CMK (cell line): ENCODE data around the gene PHOSPHO1.

ENCODE experiments used
- DNase-seq: peaks from one replicate; pipeline ENCODE4 v3.0.0-alpha.2; 2010; ENCODE audit warnings: low read depth

The PHOSPHO1 gene

DNA sequence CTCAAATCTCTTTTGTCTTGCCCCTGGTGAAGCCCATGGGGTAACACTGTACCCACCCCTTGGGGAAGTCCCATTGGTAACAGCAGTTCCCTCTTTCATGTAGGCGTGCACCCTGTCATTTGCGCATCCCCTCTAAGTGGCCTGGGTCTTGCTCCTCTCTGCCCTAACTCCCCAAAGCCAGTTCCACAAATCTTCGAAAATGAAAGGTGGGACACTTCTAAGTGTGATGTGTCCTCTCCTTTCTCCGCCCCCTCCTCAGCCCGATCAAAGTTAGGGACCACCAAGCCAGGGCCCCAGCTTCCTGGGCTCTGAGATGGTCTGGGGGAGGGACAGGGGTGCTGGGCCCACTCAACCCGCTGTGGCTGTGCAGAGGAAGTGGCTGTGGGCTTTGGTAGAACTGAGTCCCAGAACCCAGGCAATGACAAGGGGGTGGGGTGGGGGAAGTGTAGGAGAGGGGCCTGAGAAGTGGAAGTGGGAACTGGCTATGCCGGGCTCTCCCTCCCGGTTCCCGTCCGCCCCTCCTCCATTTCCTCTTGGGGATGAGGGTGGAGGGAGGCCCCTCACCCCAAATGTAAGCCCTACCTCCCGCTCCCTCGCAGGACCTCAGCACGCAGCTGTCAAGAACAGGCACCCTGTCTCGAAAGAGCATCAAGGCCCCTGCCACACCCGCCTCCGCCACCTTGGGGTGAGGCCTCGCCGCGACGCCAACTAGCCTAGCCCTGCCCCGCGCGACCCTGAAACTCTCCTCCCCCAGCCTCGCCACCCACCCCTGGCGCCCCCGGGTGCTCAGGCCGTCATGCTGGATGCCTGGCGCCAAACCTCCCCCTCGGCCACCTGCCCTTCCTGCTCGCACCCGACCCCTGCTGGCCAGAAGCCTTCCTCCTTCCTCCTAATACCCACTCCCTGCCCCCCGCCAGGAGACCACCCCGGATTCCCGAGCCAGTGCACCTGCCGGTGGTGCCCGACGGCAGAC lies 11.4 kb downstream of the PHOSPHO1 start:
- DNase-seq, result no peak

DNA sequence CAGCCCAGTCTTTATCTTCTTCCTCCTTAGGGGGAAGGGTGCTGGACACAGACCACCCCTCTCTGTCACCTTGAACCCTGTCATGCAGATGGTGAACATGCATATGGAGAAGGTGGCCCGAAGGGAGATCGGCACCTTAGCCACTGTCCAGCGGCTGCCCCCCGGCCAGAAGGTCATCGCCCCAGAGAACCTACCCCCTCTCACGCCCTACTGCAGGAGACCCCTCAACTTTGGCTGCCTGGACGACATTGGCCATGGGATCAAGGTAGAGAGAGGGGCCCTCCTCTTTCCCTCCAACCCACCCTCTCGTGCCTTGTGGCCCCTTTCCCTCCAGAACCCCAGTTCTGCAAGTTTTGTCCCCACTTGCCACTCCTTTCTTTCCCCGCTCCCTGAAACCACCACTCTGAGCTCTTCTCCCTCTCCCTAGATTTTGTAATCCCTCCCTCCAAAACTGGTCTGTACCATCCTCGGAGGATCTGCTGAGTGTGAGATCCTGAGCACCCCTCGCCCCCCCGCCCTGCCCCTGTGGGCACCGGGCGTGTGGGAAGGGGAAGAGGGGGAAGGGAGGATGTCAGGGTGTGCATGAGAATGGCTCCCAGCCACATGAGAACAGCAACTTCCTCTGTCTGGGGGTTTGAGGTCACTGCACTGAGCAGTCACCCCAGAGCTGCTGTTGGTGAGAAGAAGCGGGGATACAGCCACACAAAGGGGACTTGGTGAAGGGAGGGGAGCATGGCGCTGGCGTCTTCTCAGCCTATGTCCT lies 12.8 kb downstream of the PHOSPHO1 start:
- peak; percentile 83 for DNase-seq

DNA sequence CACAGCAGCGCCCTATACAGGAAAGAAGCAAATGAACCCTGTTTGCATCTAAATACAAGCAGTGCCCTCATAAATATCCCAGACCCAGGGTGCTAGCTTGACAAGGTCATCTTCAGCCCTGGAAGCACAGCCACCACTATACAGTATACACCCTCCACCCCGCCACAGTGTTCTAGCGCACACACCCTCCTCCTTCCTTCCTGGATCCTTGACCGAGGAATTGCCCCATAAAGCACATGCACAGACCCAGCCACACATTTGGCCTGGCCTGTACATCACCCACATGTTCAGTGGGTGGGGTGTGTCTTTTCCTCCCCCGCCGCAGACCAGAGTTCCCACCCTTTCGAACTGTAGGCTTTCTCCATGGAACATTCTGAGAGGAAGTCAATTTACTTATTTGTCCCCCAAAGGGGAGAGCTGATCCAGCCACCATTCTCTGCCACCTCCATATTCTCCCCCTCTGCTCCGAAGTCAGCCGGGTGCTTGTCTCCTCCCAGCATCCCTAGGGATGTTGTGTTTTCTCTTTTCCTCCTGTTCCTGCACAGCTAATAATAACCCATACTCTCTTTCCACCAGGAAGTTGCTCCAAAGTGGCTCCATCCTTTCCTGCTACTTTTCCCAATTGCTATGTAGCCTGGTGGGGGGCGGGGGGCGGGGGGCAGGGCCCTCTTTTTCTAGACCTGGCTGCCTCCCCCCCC lies 13.5 kb downstream of the PHOSPHO1 start:
- peak; percentile 66 for DNase-seq

DNA sequence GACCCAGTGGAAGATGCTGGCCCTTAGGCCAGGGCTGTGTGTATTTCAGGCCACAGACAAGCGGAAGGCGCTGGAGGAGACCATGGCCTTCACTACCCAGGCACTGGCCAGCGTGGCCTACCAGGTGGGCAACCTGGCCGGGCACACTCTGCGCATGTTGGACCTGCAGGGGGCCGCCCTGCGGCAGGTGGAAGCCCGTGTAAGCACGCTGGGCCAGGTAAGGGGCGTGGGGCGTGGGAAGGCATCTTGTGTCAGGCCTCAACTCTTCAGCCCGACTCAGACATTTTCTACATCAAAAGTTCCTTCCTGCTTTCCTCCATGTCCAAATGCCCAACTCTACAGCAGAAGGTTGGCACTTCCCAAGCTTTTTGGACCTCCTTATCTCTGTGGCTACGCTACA lies 14.1 kb downstream of the PHOSPHO1 start:
- DNase-seq, result no peak

DNA sequence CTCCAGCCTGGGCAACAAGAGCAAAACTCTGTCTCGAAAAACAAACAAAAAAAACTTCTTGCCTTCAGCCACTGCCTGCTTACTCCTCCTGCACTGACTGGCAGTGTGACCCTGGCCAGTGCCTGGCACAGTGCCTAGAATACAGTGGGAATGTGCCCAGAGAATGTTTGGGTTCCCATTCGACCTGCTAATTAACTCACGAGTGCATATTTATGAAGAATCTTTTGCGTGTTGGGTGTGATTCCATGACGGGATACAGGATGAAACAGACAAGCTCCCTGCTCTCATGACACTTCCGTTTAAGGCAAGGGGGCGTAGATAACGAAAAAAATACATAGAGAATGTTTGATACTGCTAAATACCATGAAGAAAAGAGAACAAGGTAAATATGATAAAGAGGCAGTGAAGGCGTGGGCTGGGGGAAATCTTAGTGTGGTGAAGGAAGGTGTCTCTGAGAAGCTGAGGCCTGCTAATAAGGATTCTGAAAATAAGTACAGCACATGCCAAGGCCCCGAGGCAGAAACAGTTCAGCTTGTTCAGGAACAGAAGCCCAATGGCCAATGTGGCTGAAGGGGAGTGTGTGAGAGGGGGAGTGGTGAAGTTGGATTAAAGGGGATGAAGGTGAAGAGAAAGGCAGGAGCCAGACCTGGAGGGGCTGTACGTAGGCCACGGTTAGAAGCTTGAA lies 15.8 kb downstream of the PHOSPHO1 start:
- DNase-seq, result no peak

DNA sequence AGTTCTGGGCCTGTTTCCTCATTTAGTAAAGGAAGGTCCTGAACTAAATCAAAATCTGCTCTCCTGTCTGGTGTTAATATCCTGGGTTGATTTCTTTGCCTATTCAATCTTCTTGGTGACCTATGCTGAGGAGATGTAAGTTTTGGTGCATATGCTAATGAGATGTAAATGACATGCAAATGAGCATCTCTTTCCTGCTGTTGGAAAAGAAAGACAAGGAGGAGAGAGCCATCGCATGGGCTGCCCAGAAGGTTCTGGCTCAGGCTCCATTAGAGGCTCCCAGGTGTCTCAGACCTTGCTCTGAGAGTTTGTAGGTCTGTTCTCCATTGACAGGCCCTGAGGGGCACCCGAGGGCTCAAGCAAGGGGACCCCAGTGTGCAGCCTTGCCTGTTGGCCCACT lies 16.7 kb downstream of the PHOSPHO1 start:
- DNase-seq, result no peak

DNA sequence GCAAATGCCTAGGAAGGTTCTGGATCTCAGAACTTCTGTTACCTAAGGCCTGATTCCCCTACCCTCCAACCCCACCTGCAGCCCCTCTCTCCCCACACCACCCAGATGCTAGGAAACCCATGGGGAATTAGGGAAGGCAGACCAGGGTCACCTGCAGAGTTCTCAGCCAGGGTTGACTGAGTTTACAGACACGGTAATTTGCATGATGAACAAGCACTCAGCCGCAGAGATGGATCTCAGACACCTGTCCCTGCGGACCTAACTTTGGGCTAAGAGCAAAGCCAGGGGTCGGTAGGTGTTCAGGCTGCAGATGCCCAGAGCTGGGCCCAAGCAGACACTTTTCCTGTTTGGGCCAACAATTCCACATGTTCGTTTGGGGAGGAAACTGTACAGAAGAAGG lies 17.2 kb downstream of the PHOSPHO1 start:
- DNase-seq, result no peak

DNA sequence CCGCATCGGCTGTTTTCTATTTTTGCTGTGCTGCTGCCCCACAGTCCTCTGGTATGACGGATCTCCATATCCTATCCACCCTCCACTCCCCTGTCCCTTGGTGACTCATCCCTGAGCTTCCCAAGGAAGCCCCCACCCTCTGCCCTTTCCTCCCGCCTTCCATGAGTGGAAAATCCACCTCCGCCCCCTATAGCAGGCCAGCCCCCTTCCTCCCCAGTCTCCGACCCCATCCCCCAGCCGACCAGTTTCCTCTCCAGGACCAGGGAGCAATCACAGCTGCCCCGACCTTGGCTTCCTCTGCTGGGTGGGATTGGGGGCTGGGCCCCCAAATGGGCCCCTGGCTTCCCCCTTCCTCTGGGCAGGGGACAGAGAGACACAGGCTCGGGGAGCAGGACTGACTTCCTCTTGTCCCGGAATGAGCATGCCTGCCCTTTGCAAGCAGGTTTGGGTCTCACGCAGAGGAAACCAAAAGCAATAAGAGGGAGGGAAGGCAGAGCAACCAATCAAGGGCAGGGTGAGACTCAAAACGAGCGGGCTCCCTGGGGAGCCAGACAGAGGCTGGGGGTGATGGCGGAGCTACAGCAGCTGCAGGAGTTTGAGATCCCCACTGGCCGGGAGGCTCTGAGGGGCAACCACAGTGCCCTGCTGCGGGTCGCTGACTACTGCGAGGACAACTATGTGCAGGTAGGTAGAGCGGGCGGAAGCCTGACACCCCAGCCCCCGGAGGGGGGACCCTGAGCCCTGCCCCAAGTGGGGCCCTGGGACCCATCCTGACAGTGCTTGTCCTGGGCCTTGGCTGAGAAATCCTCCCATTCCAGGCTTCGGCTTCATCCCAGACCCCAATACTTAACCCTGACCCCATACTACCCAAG lies 20.2 kb downstream of the PHOSPHO1 start, which contains the start of the genes ABI3 and GNGT2:
TSS of gene ABI3 (plus strand) at position 550 of the 872 bp plus-strand sequence. CDS start at position 568, 18 bp downstream.
TSS of gene GNGT2 (minus strand) at position 417 of the 872 bp plus-strand sequence. CDS start 3,152 bp downstream, outside the sequence.
- peak; percentile 72 for DNase-seq

DNA sequence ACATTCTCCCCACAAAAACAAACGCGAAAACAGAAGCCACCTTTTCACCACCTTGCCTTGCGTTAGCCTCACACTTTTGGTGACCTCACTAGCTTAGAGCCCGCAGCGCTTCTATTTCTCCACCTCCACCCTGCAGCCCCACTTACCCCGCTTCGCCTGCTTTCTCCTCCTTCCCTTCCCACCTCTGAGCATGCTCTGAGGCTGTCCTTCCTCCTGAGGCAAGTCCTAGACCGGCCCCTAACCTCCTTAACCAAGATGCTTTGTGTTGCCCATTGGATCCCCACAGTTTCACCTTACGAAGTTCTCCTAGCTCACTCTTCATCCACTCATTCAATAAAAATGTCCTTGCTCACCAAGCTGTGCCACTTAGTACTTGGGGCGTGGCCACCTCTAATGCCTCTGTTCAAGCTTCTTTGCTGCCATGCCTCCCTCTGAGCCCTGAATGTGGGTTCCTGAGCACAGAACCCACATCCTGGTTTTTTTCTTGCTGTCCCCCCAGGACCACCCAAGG lies 21.5 kb downstream of the PHOSPHO1 start:
- no peak for DNase-seq

DNA sequence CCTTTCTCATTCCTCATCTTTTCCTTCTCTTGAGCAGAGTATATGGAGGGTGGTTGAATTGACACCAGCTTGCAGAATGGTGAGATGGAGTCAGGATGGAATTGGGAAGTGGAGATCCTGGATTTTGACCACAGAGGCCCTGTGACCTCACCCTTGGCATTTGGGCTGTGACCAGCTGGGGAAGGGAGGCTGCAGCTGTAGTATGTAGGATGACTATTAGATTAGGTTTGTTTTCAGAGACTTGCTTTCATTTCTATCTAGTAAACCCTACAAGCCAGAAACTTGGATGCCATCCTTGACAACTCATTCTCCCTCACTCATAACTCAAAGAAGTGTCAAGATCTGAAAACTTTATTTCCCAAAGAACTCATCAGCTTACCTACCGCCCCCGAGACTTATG lies 26.1 kb downstream of the PHOSPHO1 start:
- DNase-seq, result no peak

DNA sequence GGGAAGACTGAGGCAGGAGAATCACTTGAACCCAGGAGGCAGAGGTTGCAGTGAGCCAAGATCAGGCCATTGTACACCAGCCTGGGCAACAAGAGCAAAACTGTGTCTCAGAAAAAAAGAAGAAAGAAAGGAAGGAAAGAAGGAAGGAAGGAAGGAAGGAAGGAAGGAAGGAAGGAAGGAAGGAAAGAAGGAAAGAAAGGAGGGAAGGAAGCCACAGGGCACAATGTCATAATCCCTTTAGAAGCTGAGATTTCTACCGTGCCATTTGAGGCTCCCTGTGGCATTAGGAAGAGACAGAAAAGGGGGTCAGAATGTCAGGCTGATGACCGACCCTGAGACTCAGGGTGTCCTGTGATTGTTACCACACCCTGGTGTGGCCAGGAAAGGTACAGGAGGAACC lies 26.8 kb downstream of the PHOSPHO1 start:
- no peak for DNase-seq

DNA sequence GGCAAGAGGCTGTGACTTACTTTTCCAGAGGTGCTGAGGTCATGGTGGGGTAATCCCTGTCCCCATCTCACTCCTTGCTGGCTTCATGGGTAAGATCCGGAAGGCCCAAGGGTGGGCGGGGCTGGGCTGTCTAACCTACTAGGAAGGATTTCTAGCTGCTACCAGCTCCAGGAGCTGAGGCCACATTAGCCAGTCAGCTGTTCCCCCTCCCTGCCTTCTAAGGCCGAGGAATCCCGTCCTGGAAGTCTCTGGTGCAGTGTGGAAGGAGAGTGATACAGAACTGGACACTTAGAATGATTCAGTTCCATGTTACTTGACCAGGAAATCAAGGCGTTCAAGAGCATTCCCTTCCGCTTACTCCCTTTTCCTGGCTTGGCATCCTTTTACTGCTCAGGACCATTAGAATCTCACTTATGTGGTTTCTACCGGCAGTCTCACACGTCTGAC lies 29.1 kb downstream of the PHOSPHO1 start:
- DNase-seq, result no peak

DNA sequence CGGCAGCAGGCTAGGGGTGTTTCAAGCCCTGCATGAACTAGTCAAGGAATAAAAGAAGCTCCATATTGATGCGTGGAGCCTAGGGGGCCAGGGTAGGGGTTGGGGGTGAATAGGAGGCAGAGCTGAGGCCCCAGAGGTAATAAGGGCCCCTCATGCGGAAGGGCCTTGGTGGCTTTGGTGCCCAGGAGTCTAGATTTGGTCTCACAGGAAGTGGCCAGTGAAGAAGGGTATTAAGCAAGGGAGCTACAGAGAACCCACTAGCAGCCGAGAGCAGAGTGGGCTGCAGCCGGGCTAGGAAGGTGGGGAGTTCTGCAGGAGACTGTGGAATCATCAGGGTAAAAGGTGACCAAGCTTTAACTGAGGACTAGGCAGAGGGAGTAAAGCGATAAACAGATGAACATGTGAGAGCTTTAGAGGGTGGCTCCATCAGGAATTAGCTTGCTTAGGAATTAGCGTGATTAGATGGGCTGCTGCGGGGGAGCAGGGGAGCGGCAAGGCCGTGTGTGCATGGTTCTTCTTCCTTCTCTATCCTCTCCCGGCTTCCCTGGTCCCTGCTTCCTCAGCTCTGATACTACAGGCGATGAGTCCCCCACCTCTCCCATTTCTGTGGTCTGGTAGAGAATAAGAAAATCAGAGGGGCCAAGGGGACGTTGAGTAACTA lies 30.0 kb downstream of the PHOSPHO1 start:
- no peak for DNase-seq

DNA sequence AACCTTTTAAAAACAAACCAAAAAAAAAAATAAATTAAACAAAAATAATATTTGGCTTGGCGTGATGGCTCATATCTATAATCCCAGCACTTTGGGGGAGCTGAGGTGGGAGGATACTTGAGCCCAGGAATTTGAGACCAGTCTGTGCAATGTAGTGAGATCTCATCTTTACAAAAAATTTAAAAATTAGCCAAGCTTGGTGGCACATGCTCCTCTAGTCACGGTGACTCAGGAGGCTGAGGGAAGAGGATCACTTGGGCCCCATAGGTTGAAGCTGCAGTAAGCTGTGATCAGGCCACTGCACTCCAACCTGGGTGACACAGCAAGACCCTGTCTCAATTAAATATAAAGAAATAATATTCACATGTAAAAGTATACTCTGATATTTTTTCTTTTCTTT lies 32.4 kb downstream of the PHOSPHO1 start:
- no peak for DNase-seq

DNA sequence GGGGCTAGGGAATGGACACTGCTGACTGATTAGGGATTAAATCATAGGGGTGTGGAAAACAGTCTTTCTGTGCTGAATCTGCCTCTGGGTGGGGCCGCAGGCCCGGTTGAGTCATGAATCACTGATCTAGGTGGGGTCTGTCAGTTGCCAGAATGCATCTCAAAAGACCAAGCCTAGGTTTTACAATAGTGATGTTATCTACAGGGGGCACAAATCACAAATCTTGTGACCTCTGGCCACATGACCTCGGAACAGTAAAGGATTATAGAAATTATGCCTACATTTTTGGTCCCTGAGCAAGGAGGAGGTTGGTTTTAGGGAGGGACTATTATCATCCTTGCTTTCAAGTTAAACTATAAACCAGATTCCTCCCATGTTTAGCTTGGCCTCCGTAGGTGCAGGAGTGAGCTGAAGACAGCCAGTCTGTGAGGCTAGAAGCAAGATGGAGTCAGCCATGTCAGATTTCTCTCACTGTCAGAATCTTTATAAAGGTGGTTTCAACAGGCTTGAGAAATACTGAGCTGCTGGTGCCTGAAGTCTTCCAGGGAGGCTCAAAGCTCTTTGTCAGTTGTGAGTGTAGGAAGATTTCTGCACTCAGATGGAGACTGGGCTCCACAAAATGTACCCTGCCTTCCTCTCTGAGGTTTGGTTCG lies 33.1 kb downstream of the PHOSPHO1 start:
- DNase-seq, result no peak

DNA sequence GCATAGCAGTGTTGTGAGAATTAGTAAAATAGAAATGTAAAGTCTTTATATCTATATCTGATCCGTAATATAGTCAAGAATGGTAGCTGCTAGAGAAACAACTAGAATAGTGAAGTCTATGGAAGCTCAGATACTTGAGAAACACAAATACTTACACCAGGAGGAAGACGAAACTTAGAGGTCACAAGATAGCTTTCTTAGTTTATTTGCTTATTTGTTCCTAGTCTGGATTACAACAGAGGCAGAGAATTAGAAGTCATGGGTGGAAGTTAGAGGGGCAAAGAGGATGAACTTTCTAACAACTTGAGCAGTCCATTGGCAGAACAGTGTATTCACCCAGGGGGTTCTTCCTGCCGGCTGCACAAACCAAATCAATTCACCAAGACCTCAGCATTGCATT lies 34.1 kb downstream of the PHOSPHO1 start:
- DNase-seq, result no peak

DNA sequence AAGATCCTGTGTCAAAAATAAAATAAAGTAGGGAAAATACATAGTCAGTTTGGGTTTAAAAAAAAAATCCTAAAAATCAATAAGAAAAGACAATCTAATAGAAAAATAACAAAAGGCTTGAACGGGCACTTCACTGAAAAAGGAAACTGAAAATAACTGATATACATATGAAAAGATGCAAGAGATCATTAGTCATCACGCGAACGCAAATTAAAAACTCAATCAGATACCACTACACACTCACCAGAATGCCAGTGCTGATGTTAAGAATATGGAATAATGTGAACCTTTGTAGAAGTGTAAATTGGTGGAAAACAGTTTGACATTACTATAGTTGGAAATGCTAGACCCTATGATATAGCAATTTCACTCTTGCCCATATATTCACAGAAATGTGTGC lies 34.8 kb downstream of the PHOSPHO1 start:
- no peak for DNase-seq

DNA sequence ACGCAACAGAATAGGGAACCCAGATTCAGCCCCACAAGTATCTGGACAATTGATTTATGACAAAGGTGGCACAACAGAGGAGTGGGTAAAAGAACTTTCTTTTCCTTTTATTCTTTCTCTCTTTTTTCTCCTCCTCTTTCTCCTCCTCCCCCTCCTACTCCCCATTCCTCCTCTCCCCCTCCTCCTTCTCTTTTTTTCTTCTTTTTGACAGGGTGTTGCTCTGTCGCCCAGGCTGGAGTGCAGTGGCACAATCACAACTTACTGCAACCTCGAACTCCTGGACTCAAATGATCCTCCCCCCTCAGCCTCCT lies 36.3 kb downstream of the PHOSPHO1 start:
- DNase-seq, result no peak

DNA sequence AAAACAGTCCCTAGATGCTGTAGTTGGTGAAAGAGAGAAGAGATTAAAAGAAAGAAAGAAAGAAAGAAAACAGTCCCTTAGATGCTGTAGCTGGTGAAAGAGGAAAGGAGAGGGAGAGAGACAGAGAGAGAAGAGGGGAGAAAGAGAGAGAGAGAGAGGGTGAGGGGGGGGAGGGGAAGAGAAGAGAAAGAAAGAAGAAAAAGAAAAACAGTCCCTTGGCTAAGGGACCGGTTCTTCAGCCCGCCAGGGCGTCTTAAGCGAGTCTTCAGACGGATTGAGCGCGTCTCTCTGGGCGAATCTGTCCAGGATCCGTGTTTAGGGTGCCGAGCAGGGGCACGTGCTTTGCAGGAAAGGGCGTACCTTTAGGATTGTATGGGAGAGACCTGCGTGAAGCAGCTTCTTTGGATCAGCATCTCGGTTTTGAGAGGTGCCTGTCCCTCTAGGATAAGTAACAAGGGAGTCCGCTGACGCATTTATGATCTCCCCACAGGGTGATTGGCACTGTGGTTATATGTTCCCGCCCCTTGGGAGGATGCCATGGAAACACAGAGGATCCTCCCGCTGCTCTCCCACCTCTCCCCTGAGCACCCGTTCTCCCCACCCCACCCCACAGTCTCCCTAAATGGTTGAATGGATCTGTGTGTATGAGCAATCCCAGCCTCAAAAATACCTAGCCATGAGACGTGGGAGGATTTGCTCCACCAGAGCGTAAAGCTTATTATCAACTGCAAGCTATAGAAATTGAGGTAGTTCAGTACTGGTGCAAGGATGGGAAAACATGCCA lies 36.9 kb downstream of the PHOSPHO1 start:
- DNase-seq, result no peak
